HG03565 (cell line): Measurements from ENCODE around the gene TYR.
"Not testable (repeated sequence)": the region's sequence is repeated elsewhere in the genome, so short reads cannot be mapped to it uniquely, and the experiment has no call there.

Source experiments
- ATAC-seq: cut with Tn5 transposase; IDR thresholded peaks from one replicate; pipeline ENCODE4 v1.9.1; 2021; ENCODE audit warnings: mild to moderate bottlenecking, moderate library complexity; ENCODE audit not compliant: unreplicated experiment

Gene TYR

GRCh38 chr11:89177691-89178231 is at the start of gene TYR:
Gene TYR, plus strand, starts transcription at chr11:89177875. Its CDS starts 79 bp downstream, at chr11:89177954.
- no peak for ATAC-seq

- ATAC-seq = no peak
These were observed 41.1 kb upstream of the TYR start for GRCh38 chr11:89136606-89137005.

GRCh38 chr11:89147229-89147628 is 30.4 kb upstream of the TYR start:
- no peak for ATAC-seq

- no peak for ATAC-seq
These were observed 17.7 kb upstream of the TYR start for GRCh38 chr11:89159974-89160373.

- no peak for ATAC-seq
These were observed 15.7 kb upstream of the TYR start for GRCh38 chr11:89161949-89162348.

GRCh38 chr11:89163686-89164085 is 14.0 kb upstream of the TYR start:
- no peak for ATAC-seq

GRCh38 chr11:89168396-89168795 is 9.3 kb upstream of the TYR start:
- no peak for ATAC-seq

- no peak for ATAC-seq
These were observed 1.9 kb upstream of the TYR start for GRCh38 chr11:89175796-89176195.

GRCh38 chr11:89176938-89177337 is 737 bp upstream of the TYR start:
- no peak for ATAC-seq

- ATAC-seq = no peak
These were observed 3.4 kb downstream of the TYR start for GRCh38 chr11:89181111-89181510.

GRCh38 chr11:89182773-89183518 is 5.3 kb downstream of the TYR start:
- no peak for ATAC-seq

- ATAC-seq = no peak
These were observed 6.3 kb downstream of the TYR start for GRCh38 chr11:89184021-89184420.

- no peak for ATAC-seq
These were observed 12.1 kb downstream of the TYR start for GRCh38 chr11:89189776-89190175.

GRCh38 chr11:89201138-89201537 is 23.5 kb downstream of the TYR start:
- no peak for ATAC-seq

- ATAC-seq = no peak
These were observed 26.1 kb downstream of the TYR start for GRCh38 chr11:89203814-89204213.

- no peak for ATAC-seq
These were observed 27.7 kb downstream of the TYR start for GRCh38 chr11:89205378-89205777.

GRCh38 chr11:89220684-89221339 is 43.1 kb downstream of the TYR start:
- ATAC-seq = no peak

GRCh38 chr11:89235083-89235482 is 57.4 kb downstream of the TYR start:
- no peak for ATAC-seq

- no peak for ATAC-seq
These were observed 58.3 kb downstream of the TYR start for GRCh38 chr11:89235976-89236375.

GRCh38 chr11:89247007-89247406 is 69.3 kb downstream of the TYR start:
- ATAC-seq = not testable (repeated sequence)

GRCh38 chr11:89249196-89249595 is 71.5 kb downstream of the TYR start:
- no peak for ATAC-seq

GRCh38 chr11:89261483-89261882 is 83.8 kb downstream of the TYR start:
- ATAC-seq = not testable (repeated sequence)
